NT2/D1 (cell line): ENCODE data around the gene RTN4.

Source experiments
- SUZ12 ChIP-seq: IDR thresholded peaks from 2 replicates; pipeline ENCODE4 v1.6.1; 2011; ENCODE audit not compliant: insufficient read length, insufficient read depth; ENCODE audit errors: extremely low read depth
- YY1 ChIP-seq: IDR thresholded peaks from 2 replicates; pipeline ENCODE4 v1.6.1; 2011; ENCODE audit not compliant: insufficient read length, insufficient read depth

DNA sequence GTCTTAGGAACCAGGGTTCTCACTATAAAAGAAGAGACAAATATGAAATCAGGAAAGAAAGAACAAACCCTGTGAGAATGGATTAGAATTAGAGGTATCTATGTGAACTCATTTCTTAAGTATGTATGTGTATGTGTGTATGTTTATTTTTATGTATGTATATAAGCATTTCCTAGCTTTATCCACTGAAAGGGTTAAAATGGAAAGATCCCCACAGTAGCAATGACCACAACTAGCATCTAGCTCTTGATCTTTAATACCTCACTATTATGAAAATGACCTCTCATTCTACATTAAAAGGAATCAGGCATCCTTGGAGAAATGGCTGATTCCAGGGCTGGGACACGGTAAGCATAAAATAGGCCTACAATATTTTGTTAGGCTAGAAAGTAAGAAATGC is 31.6 kb downstream of the RTN4 start:
- no peak for TF ChIP-seq SUZ12
- TF ChIP-seq YY1, result no peak
